Measurements from ENCODE around the gene GABPB1.
"Not testable (repeated sequence)": the region's sequence is repeated elsewhere in the genome, so short reads cannot be mapped to it uniquely, and the experiment has no call there.

Gene GABPB1

GRCh38 chr15:50354838-50355618 is at the start of gene GABPB1:
Gene GABPB1 (minus strand): TSS chr15:50355198. CDS start chr15:50309798, 45,400 bp downstream.
- DNase-seq (ENCODE audit: low read depth, low spot score): peak; percentile 63

GRCh38 chr15:50391561-50391960 is 36.6 kb upstream of the GABPB1 start:
- DNase-seq (ENCODE audit: low read depth, low spot score): not testable (repeated sequence)

GRCh38 chr15:50390554-50391264 is 35.7 kb upstream of the GABPB1 start:
- no peak for DNase-seq (ENCODE audit: low read depth, low spot score)

GRCh38 chr15:50382408-50382807 is 27.4 kb upstream of the GABPB1 start:
- DNase-seq (ENCODE audit: low read depth, low spot score): not testable (repeated sequence)

GRCh38 chr15:50381438-50381837 is 26.4 kb upstream of the GABPB1 start:
- no peak for DNase-seq (ENCODE audit: low read depth, low spot score)

GRCh38 chr15:50380089-50380488 is 25.1 kb upstream of the GABPB1 start:
- DNase-seq (ENCODE audit: low read depth, low spot score): no peak

GRCh38 chr15:50379413-50379812 is 24.4 kb upstream of the GABPB1 start:
- DNase-seq (ENCODE audit: low read depth, low spot score): not testable (repeated sequence)

- DNase-seq (ENCODE audit: low read depth, low spot score): no peak
Observed at GRCh38 chr15:50378776-50379175, 23.8 kb upstream of the GABPB1 start.

GRCh38 chr15:50377867-50378751 is 23.1 kb upstream of the GABPB1 start:
- DNase-seq (ENCODE audit: low read depth, low spot score): no peak

GRCh38 chr15:50369564-50369963 is 14.6 kb upstream of the GABPB1 start:
- DNase-seq (ENCODE audit: low read depth, low spot score): not testable (repeated sequence)

GRCh38 chr15:50365971-50366370 is 11.0 kb upstream of the GABPB1 start:
- DNase-seq (ENCODE audit: low read depth, low spot score): no peak

- DNase-seq (ENCODE audit: low read depth, low spot score): no peak
Observed at GRCh38 chr15:50365570-50365969, 10.6 kb upstream of the GABPB1 start.

GRCh38 chr15:50363612-50364011 is 8.6 kb upstream of the GABPB1 start:
- no peak for DNase-seq (ENCODE audit: low read depth, low spot score)

- DNase-seq (ENCODE audit: low read depth, low spot score): no peak
Observed at GRCh38 chr15:50361756-50362155, 6.8 kb upstream of the GABPB1 start.

- DNase-seq (ENCODE audit: low read depth, low spot score): peak; percentile 23
Observed at GRCh38 chr15:50358845-50359244, 3.8 kb upstream of the GABPB1 start.

- no peak for DNase-seq (ENCODE audit: low read depth, low spot score)
Observed at GRCh38 chr15:50355980-50356379, 982 bp upstream of the GABPB1 start.

- DNase-seq (ENCODE audit: low read depth, low spot score): no peak
Observed at GRCh38 chr15:50355619-50355905, 564 bp upstream of the GABPB1 start.

- DNase-seq (ENCODE audit: low read depth, low spot score): no peak
Observed at GRCh38 chr15:50353975-50354837, 792 bp downstream of the GABPB1 start.

GRCh38 chr15:50353251-50353974 is 1.6 kb downstream of the GABPB1 start:
- no peak for DNase-seq (ENCODE audit: low read depth, low spot score)

- no peak for DNase-seq (ENCODE audit: low read depth, low spot score)
Observed at GRCh38 chr15:50350621-50351020, 4.4 kb downstream of the GABPB1 start.

- no peak for DNase-seq (ENCODE audit: low read depth, low spot score)
Observed at GRCh38 chr15:50345298-50345697, 9.7 kb downstream of the GABPB1 start.
